ENCODE results near the gene CDK3. TPM values are rescaled to one million over a fixed set of nuclear protein-coding genes. Genes with fewer than 3 reads are reported as not detected.

The CDK3 gene
- 7.1 TPM for total RNA-seq (2021; ENCODE audit: unreplicated experiment)
- 6.4 and 6.9 TPM in 2 replicates for polyA plus RNA-seq (2012)
- percentile 58 among the genes with signal in this experiment for Bru-seq, nascent RNA
- percentile 77 among the genes with signal in this experiment for BruChase-seq, experiment 1, labeled RNA remaining after a 6-hour chase
- percentile 70 among the genes with signal in this experiment for BruChase-seq, experiment 2, labeled RNA remaining after a 2-hour chase
- long read RNA-seq, partial matches to known transcripts = 0 of 10 reads
- long read RNA-seq, other reads (novel, unspliced or antisense) = 8 of 10 reads

DNA sequence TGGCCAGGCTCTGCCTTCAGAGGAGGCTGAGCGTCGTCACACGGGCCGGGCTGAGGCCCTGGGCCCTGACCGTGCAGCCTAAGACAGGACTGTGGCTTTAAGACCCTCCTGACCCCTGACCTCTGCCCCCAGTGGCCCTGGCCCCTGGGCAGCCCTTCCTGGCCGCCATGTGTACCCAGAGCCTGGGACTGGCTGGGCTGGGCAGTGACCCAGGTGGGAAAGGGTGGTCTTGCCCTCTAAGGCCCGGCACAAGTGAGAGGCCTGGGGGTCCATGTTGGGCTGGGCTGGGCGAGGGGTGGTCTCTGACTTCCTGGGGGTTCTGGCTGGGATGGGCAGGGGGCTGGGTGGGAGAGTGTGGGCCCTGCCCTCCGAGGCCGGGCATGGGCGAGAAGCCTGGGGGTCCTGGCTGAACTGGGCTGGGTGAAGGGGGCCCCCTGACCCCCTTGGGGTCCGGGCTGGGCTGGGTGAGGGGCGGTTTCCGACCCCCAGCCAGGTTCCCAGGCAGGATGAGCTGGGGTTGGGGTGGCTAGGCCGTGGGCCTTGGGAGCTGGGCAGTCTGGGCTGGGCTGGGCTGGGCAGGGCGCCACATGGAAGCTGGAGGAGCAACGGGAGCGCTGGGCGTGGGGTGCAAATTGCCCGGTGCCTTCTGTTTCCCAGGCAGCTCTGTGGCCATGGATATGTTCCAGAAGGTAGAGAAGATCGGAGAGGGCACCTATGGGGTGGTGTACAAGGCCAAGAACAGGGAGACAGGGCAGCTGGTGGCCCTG lies at the start of gene CDK3:
Gene CDK3 (plus strand): TSS at position 101 of the 767 bp plus-strand sequence. CDS start 571 bp downstream, at position 672.
- POLR2A ChIA-PET = interaction anchor here (0.5 to 3.5 kb wide), 3 partner anchors 9 to 540 kb away, joined by 3 to 11 read pairs (median 3); partner anchors contain the start of gene MRPL38
- Histone ChIP-seq H3K27me3 (ENCODE audit: insufficient read depth, low read length) (no peaks in the 10 kb centered on the region), H3K27ac (ENCODE audit: low read depth, low read length) (peak within 1 kb of the TSS; percentile 28; the same call in 1 of the 2 replicates), H3K36me3 (ENCODE audit: control insufficient read depth in 1 of 2, insufficient read depth in 2 of 2, low read length in 2 of 2) (no peaks in the 10 kb centered on the region; a peak in 1 of 4 replicates), H3K4me2 (ENCODE audit: low read length) (peak within 1 kb of the TSS; percentile 20; the same call in 1 of the 2 replicates), H3K4me1 (ENCODE audit: control insufficient read depth in 1 of 2, insufficient read depth in 2 of 2, low read length in 2 of 2) (peaks cover 12 to 44% of the 10 kb centered on the region in 2 experiments), H4K20me1 (ENCODE audit: insufficient read depth) (no peaks in the 10 kb centered on the region), H3K9ac (ENCODE audit: low read length) (no peak within 1 kb of the TSS), H3K4me3 (replicated peaks in 1 of 2; ENCODE audit: low read depth in 1 of 2, low read length in 2 of 2) (no peak within 1 kb of the TSS), H3K9me2 (ENCODE audit: insufficient read depth) (no peaks in the 10 kb centered on the region), H3K79me2 (ENCODE audit: insufficient read depth, low read length) (no peaks in the 10 kb centered on the region), H3K9me3 (ENCODE audit: control insufficient read depth in 1 of 2, insufficient read depth in 1 of 2, low read depth in 1 of 2, low read length in 2 of 2) (no peaks in the 10 kb centered on the region), H2AFZ (ENCODE audit: low read depth, low read length, poor library complexity, severe bottlenecking) (no peak within 1 kb of the TSS)
- DNase-seq (ENCODE audit: low read depth, low spot score) = no peak
- intact Hi-C loops (cut with micrococcal nuclease) = no loop called here
- RAD21 ChIA-PET (ENCODE audit: low non-redundant PET in 1 of 2, low total read pairs in 2 of 2, uncharacterized antibody in 2 of 2, unreplicated experiment in 2 of 2) = interaction anchor here in 1 of 2 experiments (1.8 kb wide), 1 partner anchor 96 kb away, joined by 5 read pairs; the partner anchor contains the start of gene MRPL38
- no TSS peak for BruUV-seq (replicated peaks)
- TF ChIP-seq RAD21 (IDR thresholded peaks at IDR 0.05; ENCODE audit: low read depth) (no peak), ZNF274 (IDR thresholded peaks at IDR 0.05; ENCODE audit: low read depth, low read length) (no peak), EZH2phosphoT487 (IDR thresholded peaks at IDR 0.05; ENCODE audit: borderline replicate concordance) (no peak), TCF7L2 (IDR thresholded peaks at IDR 0.05; ENCODE audit: borderline replicate concordance, extremely low read depth, insufficient read depth, insufficient read length) (no peak), JUND (IDR thresholded peaks at IDR 0.05) (no peak), ATF3 (IDR thresholded peaks at IDR 0.05) (no peak), CTCF (IDR thresholded peaks at IDR 0.05 in 2 of 3, conservative IDR thresholded peaks at IDR 0.05 in 1 of 3; ENCODE audit: borderline replicate concordance in 1 of 3, insufficient read depth in 1 of 3, low read depth in 2 of 3, low read length in 2 of 3) (no peak), SRF (IDR thresholded peaks at IDR 0.05; ENCODE audit: low read depth) (no peak)
- TF ChIP-seq, protein P1, sequence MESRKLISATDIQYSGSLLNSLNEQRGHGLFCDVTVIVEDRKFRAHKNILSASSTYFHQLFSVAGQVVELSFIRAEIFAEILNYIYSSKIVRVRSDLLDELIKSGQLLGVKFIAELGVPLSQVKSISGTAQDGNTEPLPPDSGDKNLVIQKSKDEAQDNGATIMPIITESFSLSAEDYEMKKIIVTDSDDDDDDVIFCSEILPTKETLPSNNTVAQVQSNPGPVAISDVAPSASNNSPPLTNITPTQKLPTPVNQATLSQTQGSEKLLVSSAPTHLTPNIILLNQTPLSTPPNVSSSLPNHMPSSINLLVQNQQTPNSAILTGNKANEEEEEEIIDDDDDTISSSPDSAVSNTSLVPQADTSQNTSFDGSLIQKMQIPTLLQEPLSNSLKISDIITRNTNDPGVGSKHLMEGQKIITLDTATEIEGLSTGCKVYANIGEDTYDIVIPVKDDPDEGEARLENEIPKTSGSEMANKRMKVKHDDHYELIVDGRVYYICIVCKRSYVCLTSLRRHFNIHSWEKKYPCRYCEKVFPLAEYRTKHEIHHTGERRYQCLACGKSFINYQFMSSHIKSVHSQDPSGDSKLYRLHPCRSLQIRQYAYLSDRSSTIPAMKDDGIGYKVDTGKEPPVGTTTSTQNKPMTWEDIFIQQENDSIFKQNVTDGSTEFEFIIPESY (IDR thresholded peaks at IDR 0.05; ENCODE audit: extremely low read depth, insufficient replicate concordance, low read length) = no peak
- ATAC-seq = peak; percentile 20
- CTCF ChIA-PET = interaction anchor here (0.6 to 3.3 kb wide), 15 partner anchors 9 to 279 kb away, joined by 3 to 22 read pairs (median 4); partner anchors contain the start of genes ACOX1, MRPL38, TEN1 and TRIM47
